CD8-positive, alpha-beta memory T cell (primary cell): ENCODE data around the gene MMP2. TPM values are rescaled to one million over a fixed set of nuclear protein-coding genes. Genes with fewer than 3 reads are reported as not detected.

Source experiments
- CTCF ChIA-PET: fragments of 350-600 bp; sonication (Branson Sonifier 250); formaldehyde crosslinking; loops from one replicate; lab custom pipeline; 2021; ENCODE audit warnings: antibody characterized with exemption; lab: Charles Lee
- POLR2A ChIA-PET: fragments of 350-600 bp; sonication (Branson Sonifier 250); formaldehyde crosslinking; loops from one replicate; lab custom pipeline; 2021; ENCODE audit warnings: antibody characterized with exemption; lab: Charles Lee
- DNase-seq, 5 donors: peaks; one replicate each; pipeline versions ENCODE4 v3.0.0 to v3.0.0-alpha.2; 2020 to 2022; ENCODE audit warnings: mixed read lengths in 1 of 5
- H3K27ac ChIP-seq: one replicate; pipeline ENCODE4 v1.7.0; 2013; ENCODE audit warnings: low read depth, mild to moderate bottlenecking, low read length, moderate library complexity
- H3K27me3 ChIP-seq: 2 replicates; pipeline ENCODE4 v1.7.0; 2013; ENCODE audit warnings: low read length, mild to moderate bottlenecking; ENCODE audit not compliant: insufficient read depth, poor library complexity, severe bottlenecking
- H3K36me3 ChIP-seq: 2 replicates; pipeline ENCODE4 v1.7.0; 2013; ENCODE audit warnings: mild to moderate bottlenecking, low read length, moderate library complexity; ENCODE audit not compliant: insufficient read depth
- H3K4me1 ChIP-seq: 2 replicates; pipeline ENCODE4 v1.7.0; 2013; ENCODE audit warnings: mild to moderate bottlenecking, low read length, moderate library complexity; ENCODE audit not compliant: insufficient read depth
- H3K4me3 ChIP-seq: 2 replicates; pipeline ENCODE4 v1.7.0; 2013; ENCODE audit warnings: mild to moderate bottlenecking, low read length
- H3K9me3 ChIP-seq: 2 replicates; pipeline ENCODE4 v1.7.0; 2013; ENCODE audit warnings: mild to moderate bottlenecking, low read length
- H3K27ac Mint-ChIP-seq, 8 donors: one replicate each; pipeline ENCODE4 v1.8.0; 2020 to 2021; ENCODE audit warnings: mixed read lengths in 8 of 8, mild to moderate bottlenecking in 6 of 8, inconsistent platforms in 3 of 8, moderate library complexity in 3 of 8
- H3K27me3 Mint-ChIP-seq, 2 donors: one replicate each; pipeline ENCODE4 v1.8.0; 2020 to 2021; ENCODE audit warnings: mixed read lengths in 2 of 2, mild to moderate bottlenecking in 1 of 2, moderate library complexity in 1 of 2
- H3K36me3 Mint-ChIP-seq, 3 donors: one replicate each; pipeline ENCODE4 v1.8.0; 2020 to 2021; ENCODE audit warnings: mixed read lengths in 3 of 3, inconsistent platforms in 1 of 3, mild to moderate bottlenecking in 1 of 3
- H3K4me1 Mint-ChIP-seq, 3 donors: one replicate each; pipeline ENCODE4 v1.8.0; 2020 to 2021; ENCODE audit warnings: mixed read lengths in 3 of 3, inconsistent platforms in 1 of 3, mild to moderate bottlenecking in 1 of 3
- H3K4me3 Mint-ChIP-seq, 7 donors: one replicate each; pipeline ENCODE4 v1.8.0; 2020 to 2021; ENCODE audit warnings: mixed read lengths in 7 of 7, mild to moderate bottlenecking in 6 of 7, moderate library complexity in 4 of 7, inconsistent platforms in 2 of 7
- H3K9me3 Mint-ChIP-seq, 5 donors: one replicate each; pipeline ENCODE4 v1.8.0; 2020 to 2022; ENCODE audit warnings: mixed read lengths in 5 of 5, mild to moderate bottlenecking in 3 of 5, moderate library complexity in 2 of 5, inconsistent platforms in 1 of 5
- polyA plus RNA-seq: library from polyadenylated mRNA; unstranded; fragments of 300-500 nt; fragmentation: Illumina TruSeq; gene quantifications from one replicate; pipeline ENCODE4 v1.2.3, GENCODE V29; 2021
- total RNA-seq, 2 experiments: library from RNA; stranded (reverse); gene quantifications; one replicate each; pipeline ENCODE4 v1.2.3, GENCODE V29; 2021

MMP2 gene
- total RNA-seq (not detected), polyA plus RNA-seq (not detected)

DNA sequence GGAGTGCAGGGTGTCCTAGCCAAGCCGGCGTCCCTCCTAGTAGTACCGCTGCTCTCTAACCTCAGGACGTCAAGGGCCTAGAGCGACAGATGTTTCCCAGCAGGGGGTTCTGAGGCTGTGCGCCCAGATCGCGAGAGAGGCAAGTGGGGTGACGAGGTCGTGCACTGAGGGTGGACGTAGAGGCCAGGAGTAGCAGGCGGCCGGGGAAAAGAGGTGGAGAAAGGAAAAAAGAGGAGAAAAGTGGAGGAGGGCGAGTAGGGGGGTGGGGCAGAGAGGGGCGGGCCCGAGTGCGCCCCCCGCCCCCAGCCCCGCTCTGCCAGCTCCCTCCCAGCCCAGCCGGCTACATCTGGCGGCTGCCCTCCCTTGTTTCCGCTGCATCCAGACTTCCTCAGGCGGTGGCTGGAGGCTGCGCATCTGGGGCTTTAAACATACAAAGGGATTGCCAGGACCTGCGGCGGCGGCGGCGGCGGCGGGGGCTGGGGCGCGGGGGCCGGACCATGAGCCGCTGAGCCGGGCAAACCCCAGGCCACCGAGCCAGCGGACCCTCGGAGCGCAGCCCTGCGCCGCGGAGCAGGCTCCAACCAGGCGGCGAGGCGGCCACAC, at the start of gene MMP2:
Gene MMP2, plus strand, starts transcription at position 372 of the 603 bp plus-strand sequence. CDS start 282 bp downstream, outside the sequence.
- CTCF ChIA-PET: no interaction called here
- Histone ChIP-seq H3K27ac (no peak within 1 kb of the TSS), H3K4me3 (no peak within 1 kb of the TSS), H3K9me3 (no peaks in the 10 kb centered on the region), H3K27me3 (no peaks in the 10 kb centered on the region), H3K36me3 (no peaks in the 10 kb centered on the region), H3K4me1 (no peaks in the 10 kb centered on the region)
- Mint-ChIP-seq H3K27me3 (peaks cover 25 to 36% of the 10 kb centered on the region in 2 donors), H3K27ac (peak within 1 kb of the TSS in 1 of 8 donors; percentile 26), H3K36me3 (peaks cover 0 to 1% (median 0%) of the 10 kb centered on the region in 3 donors), H3K4me3 (no peak within 1 kb of the TSS), H3K4me1 (no peaks in the 10 kb centered on the region), H3K9me3 (peaks cover 0 to 1% (median 0%) of the 10 kb centered on the region in 5 donors)
- POLR2A ChIA-PET: no interaction called here
- no peak for DNase-seq

DNA sequence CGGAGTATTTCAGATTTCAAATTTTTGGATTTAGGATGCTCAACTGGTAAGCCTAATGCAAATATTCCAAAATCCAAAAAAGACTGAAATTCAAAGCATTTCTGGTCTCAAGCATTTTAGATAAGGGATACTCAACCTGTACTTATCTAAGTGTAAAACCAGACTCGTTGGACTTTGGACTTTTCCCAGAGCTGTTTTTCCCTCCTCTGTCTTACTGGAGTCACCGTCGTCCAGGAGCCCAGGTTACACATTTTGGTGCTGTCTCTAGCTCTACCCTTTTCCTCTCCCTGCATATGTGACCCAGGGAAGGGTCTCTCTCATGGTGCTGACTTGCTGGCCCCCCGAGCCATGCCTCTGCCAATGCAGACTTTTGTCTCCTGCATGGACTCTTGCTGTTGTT, 46.0 kb upstream of the MMP2 start:
- CTCF ChIA-PET: no interaction called here
- Histone ChIP-seq H3K4me1 (no peaks in the 10 kb centered on the region), H3K27ac (no peak overlapping the region), H3K4me3 (no peak overlapping the region), H3K27me3 (no peaks in the 10 kb centered on the region), H3K36me3 (no peaks in the 10 kb centered on the region), H3K9me3 (no peaks in the 10 kb centered on the region)
- H3K4me1 Mint-ChIP-seq: no peaks in the 10 kb centered on the region
- DNase-seq: no peak
- no peaks in the 10 kb centered on the region for H3K36me3 Mint-ChIP-seq
- peaks cover 11 to 24% of the 10 kb centered on the region in 2 donors for H3K27me3 Mint-ChIP-seq
- H3K4me3 Mint-ChIP-seq: no peak overlapping the region
- H3K27ac Mint-ChIP-seq: no peak overlapping the region
- POLR2A ChIA-PET: no interaction called here
- peaks cover 0 to 2% (median 0%) of the 10 kb centered on the region in 5 donors for H3K9me3 Mint-ChIP-seq

DNA sequence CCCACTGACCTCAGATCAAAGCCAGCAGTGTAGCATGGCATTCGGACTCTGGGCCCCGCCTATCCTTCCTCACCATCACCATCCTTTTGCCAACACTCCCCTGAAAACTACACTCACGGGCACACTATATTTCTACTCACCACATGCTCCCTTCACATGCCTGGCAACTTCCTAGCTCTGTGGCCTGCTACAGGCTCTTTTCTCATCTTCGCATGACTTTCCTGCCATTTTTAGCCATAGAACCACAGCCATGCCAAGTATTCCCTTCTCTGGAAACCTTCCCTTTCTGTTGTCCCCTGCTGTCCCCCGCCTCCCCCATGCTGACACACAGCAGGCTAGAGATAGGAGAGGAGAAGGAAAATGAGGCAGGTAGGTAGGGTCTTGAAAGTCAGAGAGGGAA, 45.5 kb upstream of the MMP2 start:
- Histone ChIP-seq H3K27ac (no peak overlapping the region), H3K36me3 (no peaks in the 10 kb centered on the region), H3K27me3 (no peaks in the 10 kb centered on the region), H3K4me1 (no peaks in the 10 kb centered on the region), H3K9me3 (no peaks in the 10 kb centered on the region), H3K4me3 (no peak overlapping the region)
- no peaks in the 10 kb centered on the region for H3K36me3 Mint-ChIP-seq
- no peak overlapping the region for H3K4me3 Mint-ChIP-seq
- ChIA-PET CTCF (no interaction called here), POLR2A (no interaction called here)
- no peak for DNase-seq
- peaks cover 11 to 24% of the 10 kb centered on the region in 2 donors for H3K27me3 Mint-ChIP-seq
- H3K9me3 Mint-ChIP-seq: peaks cover 0 to 2% (median 0%) of the 10 kb centered on the region in 5 donors
- no peaks in the 10 kb centered on the region for H3K4me1 Mint-ChIP-seq
- H3K27ac Mint-ChIP-seq: no peak overlapping the region

DNA sequence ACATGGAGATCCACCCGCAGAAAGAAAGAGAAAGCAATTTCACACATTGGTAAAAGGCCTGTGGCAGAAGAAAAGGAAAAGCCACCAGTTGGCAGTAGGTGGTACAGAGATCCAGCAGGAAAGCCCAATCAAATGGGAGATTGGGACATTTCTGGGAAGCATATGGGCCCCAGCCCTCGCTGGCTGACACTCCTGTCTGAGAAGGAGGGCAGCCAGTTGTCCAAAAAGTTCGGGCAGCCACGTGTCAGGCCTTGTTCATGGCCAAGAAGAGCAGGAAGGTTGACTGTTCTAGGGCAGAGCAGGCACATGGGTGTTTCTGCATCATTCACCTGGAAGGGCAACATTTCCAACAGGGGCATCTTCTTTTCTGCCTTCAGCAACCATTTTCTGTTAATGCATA, 45.0 kb upstream of the MMP2 start:
- H3K4me3 Mint-ChIP-seq: no peak overlapping the region
- H3K27ac Mint-ChIP-seq: no peak overlapping the region
- no peaks in the 10 kb centered on the region for H3K4me1 Mint-ChIP-seq
- peaks cover 0 to 2% (median 0%) of the 10 kb centered on the region in 5 donors for H3K9me3 Mint-ChIP-seq
- H3K27ac ChIP-seq: no peak overlapping the region
- H3K4me1 ChIP-seq: no peaks in the 10 kb centered on the region
- H3K36me3 Mint-ChIP-seq: no peaks in the 10 kb centered on the region
- ChIA-PET POLR2A (no interaction called here), CTCF (no interaction called here)
- H3K36me3 ChIP-seq: no peaks in the 10 kb centered on the region
- peaks cover 11 to 24% of the 10 kb centered on the region in 2 donors for H3K27me3 Mint-ChIP-seq
- no peak overlapping the region for H3K4me3 ChIP-seq
- no peaks in the 10 kb centered on the region for H3K9me3 ChIP-seq
- no peak for DNase-seq
- H3K27me3 ChIP-seq: no peaks in the 10 kb centered on the region

DNA sequence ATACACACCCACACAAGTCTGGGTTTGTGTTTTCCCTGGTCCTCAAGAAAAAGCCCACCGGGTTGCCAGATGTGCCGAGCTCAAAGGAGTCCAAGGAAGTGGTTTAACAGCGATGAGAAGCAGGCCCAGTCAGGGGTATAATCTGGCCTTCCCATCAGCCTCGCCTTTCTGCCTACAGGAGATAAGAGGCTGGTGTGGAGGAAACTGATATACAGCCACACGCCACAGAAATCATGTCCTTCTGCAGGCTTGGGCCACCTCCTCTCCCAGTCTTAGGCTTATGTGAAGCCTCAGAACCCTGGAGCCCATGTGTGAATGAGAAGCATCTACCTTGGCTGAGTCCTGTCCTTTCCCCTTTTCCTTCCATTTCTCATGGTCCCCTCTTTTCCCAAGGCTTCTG, 43.6 kb upstream of the MMP2 start:
- DNase-seq: no peak
- Histone ChIP-seq H3K36me3 (no peaks in the 10 kb centered on the region), H3K4me3 (no peak overlapping the region), H3K27ac (no peak overlapping the region), H3K27me3 (no peaks in the 10 kb centered on the region), H3K9me3 (no peaks in the 10 kb centered on the region), H3K4me1 (no peaks in the 10 kb centered on the region)
- Mint-ChIP-seq H3K27me3 (peaks cover 11 to 28% of the 10 kb centered on the region in 2 donors), H3K36me3 (no peaks in the 10 kb centered on the region), H3K4me3 (no peak overlapping the region), H3K27ac (no peak overlapping the region), H3K4me1 (no peaks in the 10 kb centered on the region), H3K9me3 (peaks cover 0 to 2% (median 0%) of the 10 kb centered on the region in 5 donors)
- CTCF ChIA-PET: no interaction called here
- POLR2A ChIA-PET: no interaction called here

DNA sequence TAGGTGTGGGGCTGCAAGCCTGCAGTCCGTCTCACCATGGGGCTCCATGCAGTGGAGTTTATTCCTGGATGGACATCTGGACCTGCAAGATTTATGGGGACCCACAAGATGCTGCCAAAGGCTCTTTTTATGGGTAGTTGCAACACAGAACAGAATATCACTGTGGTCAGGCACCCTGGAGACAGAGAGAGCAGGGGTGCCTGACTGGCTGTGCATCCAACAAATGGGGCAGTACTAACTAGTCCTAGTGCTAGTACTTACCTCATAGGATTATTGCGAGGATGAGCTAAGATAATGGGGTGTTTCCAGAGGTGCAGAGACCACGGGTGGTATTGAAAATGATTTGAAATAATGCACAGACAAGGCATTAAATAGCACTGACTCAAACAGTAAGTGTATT, 42.4 kb upstream of the MMP2 start:
- Histone ChIP-seq H3K9me3 (no peaks in the 10 kb centered on the region), H3K4me3 (no peak overlapping the region), H3K27ac (no peak overlapping the region), H3K36me3 (no peaks in the 10 kb centered on the region), H3K4me1 (no peaks in the 10 kb centered on the region), H3K27me3 (no peaks in the 10 kb centered on the region)
- no peaks in the 10 kb centered on the region for H3K36me3 Mint-ChIP-seq
- no peak overlapping the region for H3K4me3 Mint-ChIP-seq
- DNase-seq: no peak
- ChIA-PET POLR2A (no interaction called here), CTCF (no interaction called here)
- H3K4me1 Mint-ChIP-seq: no peaks in the 10 kb centered on the region
- H3K9me3 Mint-ChIP-seq: peaks cover 0 to 2% (median 0%) of the 10 kb centered on the region in 5 donors
- no peak overlapping the region for H3K27ac Mint-ChIP-seq
- peaks cover 11 to 28% of the 10 kb centered on the region in 2 donors for H3K27me3 Mint-ChIP-seq

DNA sequence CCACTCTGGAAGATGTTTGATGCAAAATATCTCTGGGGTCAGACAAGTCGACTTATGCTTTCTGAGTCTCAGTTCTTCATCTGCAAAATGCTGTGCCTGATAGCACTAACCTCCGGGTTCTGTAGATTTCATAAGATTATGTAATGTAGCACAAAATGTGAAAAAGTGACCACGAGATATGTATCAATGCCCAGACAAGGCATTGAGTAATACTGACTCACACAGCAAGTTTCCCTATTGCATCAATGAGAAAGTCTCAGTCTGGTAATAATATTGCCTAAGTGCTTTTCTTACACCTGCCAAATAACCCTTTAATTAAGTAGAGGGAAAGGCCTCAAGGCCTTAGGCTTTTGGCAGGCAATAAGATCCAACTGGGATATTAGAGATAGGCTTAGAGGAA, 41.4 kb upstream of the MMP2 start:
- no peaks in the 10 kb centered on the region for H3K36me3 Mint-ChIP-seq
- DNase-seq: no peak
- H3K4me3 Mint-ChIP-seq: no peak overlapping the region
- no peak overlapping the region for H3K27ac Mint-ChIP-seq
- ChIA-PET POLR2A (no interaction called here), CTCF (no interaction called here)
- peaks cover 0 to 2% (median 0%) of the 10 kb centered on the region in 5 donors for H3K9me3 Mint-ChIP-seq
- Histone ChIP-seq H3K36me3 (no peaks in the 10 kb centered on the region), H3K9me3 (no peaks in the 10 kb centered on the region), H3K4me1 (no peaks in the 10 kb centered on the region), H3K4me3 (no peak overlapping the region), H3K27ac (no peak overlapping the region), H3K27me3 (no peaks in the 10 kb centered on the region)
- H3K4me1 Mint-ChIP-seq: no peaks in the 10 kb centered on the region
- H3K27me3 Mint-ChIP-seq: peaks cover 11 to 28% of the 10 kb centered on the region in 2 donors

DNA sequence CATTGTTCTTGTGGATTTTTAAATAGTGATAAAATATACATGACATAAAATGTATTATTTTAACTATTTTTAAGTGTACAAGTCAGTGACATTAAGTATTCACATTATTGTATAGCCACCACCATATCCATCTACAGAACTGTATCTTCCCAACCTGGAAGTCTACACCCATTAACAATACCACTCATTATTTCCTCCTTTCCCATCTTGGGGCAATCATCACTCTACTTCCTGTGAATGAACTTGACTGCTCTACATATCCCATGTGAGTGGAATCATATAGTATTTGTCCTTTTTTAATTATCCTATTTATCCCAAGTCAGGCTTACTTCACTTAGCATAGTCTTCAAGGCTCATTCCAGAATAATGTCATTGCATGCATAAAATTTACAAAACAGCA, 40.7 kb upstream of the MMP2 start:
- ChIA-PET CTCF (interaction anchor here (1.1 kb wide), 1 partner anchor 15 kb away, joined by 3 read pairs; no protein-coding TSS in a partner anchor), POLR2A (no interaction called here)
- no peak for DNase-seq
- H3K27ac ChIP-seq: no peak overlapping the region
- Mint-ChIP-seq H3K36me3 (no peaks in the 10 kb centered on the region), H3K27ac (no peak overlapping the region), H3K4me1 (no peaks in the 10 kb centered on the region), H3K9me3 (peaks cover 0 to 2% (median 0%) of the 10 kb centered on the region in 5 donors), H3K4me3 (no peak overlapping the region), H3K27me3 (peaks cover 11 to 27% of the 10 kb centered on the region in 2 donors)
- H3K4me3 ChIP-seq: no peak overlapping the region
- no peaks in the 10 kb centered on the region for H3K4me1 ChIP-seq
- no peaks in the 10 kb centered on the region for H3K9me3 ChIP-seq
- no peaks in the 10 kb centered on the region for H3K36me3 ChIP-seq
- H3K27me3 ChIP-seq: no peaks in the 10 kb centered on the region
